Esophagus squamous epithelium (tissue), 5 donors: ENCODE data around the gene MS4A7. TPM values are rescaled to one million over a fixed set of nuclear protein-coding genes. Genes with fewer than 3 reads are reported as not detected.

Experiments
- DNase-seq: peaks from one replicate; lab custom pipeline; 2025; lab: John Stamatoyannopoulos, UW
- H3K27ac ChIP-seq, 4 donors: fragments of 200-600 bp; sonication (generic); one replicate each; pipeline ENCODE4 v1.5.1; 2016 to 2019; ENCODE audit warnings: mild to moderate bottlenecking in 1 of 4
- H3K27me3 ChIP-seq, 4 donors: fragments of 200-600 bp; sonication (generic); 1 replicate in 3 of 4; 2 replicates in 1 of 4; pipeline versions ENCODE4 v1.5.1 to v1.6.0; 2017 to 2021; ENCODE audit warnings: antibody characterized with exemption in 1 of 4
- H3K36me3 ChIP-seq, 3 donors: fragments of 200-600 bp; sonication (generic); one replicate each; pipeline ENCODE4 v1.5.1; 2016 to 2019
- H3K4me1 ChIP-seq, 3 donors: fragments of 200-600 bp; sonication (generic); one replicate each; pipeline ENCODE4 v1.5.1; 2017 to 2019
- H3K4me3 ChIP-seq, 4 donors: fragments of 200-600 bp; sonication (generic); 1 replicate in 3 of 4; 2 replicates in 1 of 4; pipeline ENCODE4 v1.5.1; 2016 to 2019; ENCODE audit warnings: mild to moderate bottlenecking in 2 of 4, moderate library complexity in 1 of 4
- H3K9me3 ChIP-seq, 3 donors: fragments of 200-600 bp; sonication (generic); one replicate each; pipeline ENCODE4 v1.5.1; 2016 to 2019
- POLR2A ChIP-seq, 4 donors: fragments of 450-650 bp; IDR thresholded peaks; one replicate each; pipeline ENCODE4 v1.6.1; 2017; ENCODE audit warnings: antibody characterized with exemption in 4 of 4, mild to moderate bottlenecking in 4 of 4, moderate library complexity in 3 of 4
- WGBS, 2 donors: methylation state at CpG; one replicate each; pipeline ENCODE4 v1.1.5; 2018; 5-methylcytosine and 5-hydroxymethylcytosine counted together
- intact Hi-C: fragments of 100-400 bp; cut with DNase I; formaldehyde crosslinking; loops from one replicate; pipeline ENCODE4 v1.15.0; 2022
- total RNA-seq, 4 donors: library from RNA; depleted of rRNA; stranded (reverse); fragments of >200 nt; gene quantifications; one replicate each; pipeline ENCODE4 v1.1.0, GENCODE V29; 2016
- TF ChIP-seq, protein P1 (sequence below), 6 experiments: fragments of 450-650 bp in 4 of 6; fragments of 200-600 bp in 2 of 6; sonication (generic) in 2 of 6; IDR thresholded peaks; one replicate each; pipeline ENCODE4 v1.5.1; 2016 to 2019; ENCODE audit warnings: antibody characterized with exemption in 6 of 6, mild to moderate bottlenecking in 4 of 6, moderate library complexity in 4 of 6
- donor health status: DM: yes; HTN: yes; CAD: no.

MS4A7 gene
- total RNA-seq, 4 donors from 2014 or later = 3.8 to 23.5 (median 10.3) TPM

DNA sequence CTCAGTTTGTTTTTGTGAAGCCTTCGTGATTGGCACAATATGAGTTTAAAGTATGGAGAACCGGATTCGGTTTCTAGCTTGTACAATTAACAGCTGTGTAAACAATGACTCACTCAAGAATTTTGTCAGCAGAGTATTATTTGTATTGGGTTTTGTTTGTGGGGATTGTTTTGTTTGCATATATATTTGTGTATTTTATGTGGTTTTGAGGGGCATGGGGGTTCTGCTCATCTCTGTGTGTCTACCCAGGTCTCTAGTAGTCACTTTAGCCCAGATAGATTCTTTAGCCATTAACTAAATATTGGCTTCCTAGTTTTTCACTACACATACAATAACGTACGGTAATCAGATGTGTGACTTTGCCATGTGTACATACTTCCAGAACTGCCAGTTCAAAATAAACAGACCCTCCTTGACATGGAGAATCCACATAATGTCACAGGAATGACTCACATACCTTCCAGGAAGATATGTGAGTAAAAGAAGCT lies 7.5 kb upstream of the MS4A7 start:
- WGBS, 2 donors = 18 to 22% methylated on average over 5 of the region's 5 CpGs
- DNase-seq = no peak
- peaks cover 0 to 13% (median 0%) of the 10 kb centered on the region in 3 donors for H3K4me1 ChIP-seq
- no peaks in the 10 kb centered on the region for H3K27me3 ChIP-seq
- intact Hi-C loops = no loop called here
- H3K4me3 ChIP-seq = no peak overlapping the region
- no peaks in the 10 kb centered on the region for H3K36me3 ChIP-seq
- no peak overlapping the region for H3K27ac ChIP-seq
- no peaks in the 10 kb centered on the region for H3K9me3 ChIP-seq
- TF ChIP-seq, protein P1, sequence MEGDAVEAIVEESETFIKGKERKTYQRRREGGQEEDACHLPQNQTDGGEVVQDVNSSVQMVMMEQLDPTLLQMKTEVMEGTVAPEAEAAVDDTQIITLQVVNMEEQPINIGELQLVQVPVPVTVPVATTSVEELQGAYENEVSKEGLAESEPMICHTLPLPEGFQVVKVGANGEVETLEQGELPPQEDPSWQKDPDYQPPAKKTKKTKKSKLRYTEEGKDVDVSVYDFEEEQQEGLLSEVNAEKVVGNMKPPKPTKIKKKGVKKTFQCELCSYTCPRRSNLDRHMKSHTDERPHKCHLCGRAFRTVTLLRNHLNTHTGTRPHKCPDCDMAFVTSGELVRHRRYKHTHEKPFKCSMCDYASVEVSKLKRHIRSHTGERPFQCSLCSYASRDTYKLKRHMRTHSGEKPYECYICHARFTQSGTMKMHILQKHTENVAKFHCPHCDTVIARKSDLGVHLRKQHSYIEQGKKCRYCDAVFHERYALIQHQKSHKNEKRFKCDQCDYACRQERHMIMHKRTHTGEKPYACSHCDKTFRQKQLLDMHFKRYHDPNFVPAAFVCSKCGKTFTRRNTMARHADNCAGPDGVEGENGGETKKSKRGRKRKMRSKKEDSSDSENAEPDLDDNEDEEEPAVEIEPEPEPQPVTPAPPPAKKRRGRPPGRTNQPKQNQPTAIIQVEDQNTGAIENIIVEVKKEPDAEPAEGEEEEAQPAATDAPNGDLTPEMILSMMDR (IDR thresholded peaks at IDR 0.05) = no peak
- TF ChIP-seq POLR2A (IDR thresholded peaks at IDR 0.05) = no peak

DNA sequence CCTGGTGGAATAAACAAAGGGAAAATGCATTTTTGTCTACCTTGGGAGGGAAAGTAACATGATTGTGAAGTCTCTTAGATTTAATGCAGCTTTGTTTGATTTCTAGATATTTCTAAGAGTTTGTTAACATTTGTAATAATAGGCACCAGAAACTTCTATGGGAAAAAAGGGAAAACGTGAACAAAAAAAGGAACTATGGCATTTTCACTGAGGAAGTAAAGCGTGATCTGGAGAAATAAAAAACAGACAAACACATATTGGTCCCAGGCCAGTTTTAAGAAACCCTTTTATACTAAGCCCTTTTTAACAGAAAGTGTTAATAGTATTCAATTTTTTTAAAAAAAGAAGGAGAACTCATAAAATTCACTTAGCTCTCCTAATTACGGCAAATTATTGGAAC lies 6.9 kb upstream of the MS4A7 start:
- no peaks in the 10 kb centered on the region for H3K36me3 ChIP-seq
- 59 to 68% methylated on average over 3 of the region's 3 CpGs for WGBS, 2 donors
- H3K27ac ChIP-seq = no peak overlapping the region
- no peak overlapping the region for H3K4me3 ChIP-seq
- no peak for DNase-seq
- peaks cover 0 to 13% (median 0%) of the 10 kb centered on the region in 3 donors for H3K4me1 ChIP-seq
- no peaks in the 10 kb centered on the region for H3K27me3 ChIP-seq
- H3K9me3 ChIP-seq = no peaks in the 10 kb centered on the region
- TF ChIP-seq, protein P1 (IDR thresholded peaks at IDR 0.05) = no peak
- TF ChIP-seq POLR2A (IDR thresholded peaks at IDR 0.05) = no peak
- intact Hi-C loops = no loop called here

DNA sequence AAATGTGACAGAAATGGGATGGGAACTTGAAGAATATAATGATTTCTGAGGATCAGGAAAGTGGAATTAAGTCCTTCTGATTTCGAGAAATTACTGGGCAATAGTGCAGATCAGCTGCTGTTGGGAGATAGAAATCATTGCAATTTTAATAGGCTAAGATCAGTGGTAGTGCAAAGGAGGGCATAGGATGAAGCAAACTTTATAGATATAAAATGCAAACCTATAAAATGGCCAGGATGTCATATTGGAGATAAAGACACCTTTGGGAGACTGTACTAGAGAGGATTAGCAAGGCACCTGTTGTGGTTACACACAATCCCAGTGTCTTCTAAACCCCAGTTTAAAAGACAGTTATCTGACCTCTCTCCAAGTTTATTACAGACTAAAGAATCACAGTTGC lies 6.5 kb upstream of the MS4A7 start:
- no peak for TF ChIP-seq POLR2A (IDR thresholded peaks at IDR 0.05)
- TF ChIP-seq, protein P1 (IDR thresholded peaks at IDR 0.05) = no peak
- H3K36me3 ChIP-seq = no peaks in the 10 kb centered on the region
- DNase-seq = no peak
- intact Hi-C loops = no loop called here
- H3K4me1 ChIP-seq = peaks cover 0 to 13% (median 0%) of the 10 kb centered on the region in 3 donors
- H3K9me3 ChIP-seq = no peaks in the 10 kb centered on the region
- no peak overlapping the region for H3K27ac ChIP-seq
- no peak overlapping the region for H3K4me3 ChIP-seq
- WGBS, 2 donors = 63 to 65% methylated on average over 1 of the region's 1 CpG
- no peaks in the 10 kb centered on the region for H3K27me3 ChIP-seq

DNA sequence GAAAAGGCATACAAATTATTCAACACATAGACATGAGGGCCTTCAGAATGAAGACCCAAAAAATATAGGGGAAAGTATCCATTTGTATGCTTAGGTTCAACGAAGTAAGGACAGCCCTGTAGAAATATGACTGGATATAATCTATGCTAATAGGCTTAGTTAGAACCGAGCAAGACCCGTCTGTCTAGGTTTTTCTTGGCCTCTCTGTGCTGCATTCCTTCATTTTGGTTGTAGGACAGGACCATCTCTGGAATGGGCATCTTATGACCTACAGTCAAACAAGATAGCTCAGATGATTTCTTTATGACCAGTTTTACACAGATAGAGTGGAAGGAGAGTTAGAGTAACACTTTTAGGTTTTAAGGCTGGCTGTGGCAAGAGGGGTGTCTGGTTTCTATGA lies 5.6 kb upstream of the MS4A7 start:
- Histone ChIP-seq H3K4me3 (no peak overlapping the region), H3K36me3 (no peaks in the 10 kb centered on the region), H3K4me1 (peaks cover 0 to 13% (median 0%) of the 10 kb centered on the region in 3 donors), H3K9me3 (no peaks in the 10 kb centered on the region), H3K27ac (no peak overlapping the region), H3K27me3 (no peaks in the 10 kb centered on the region)
- no peak for TF ChIP-seq POLR2A (IDR thresholded peaks at IDR 0.05)
- TF ChIP-seq, protein P1 (IDR thresholded peaks at IDR 0.05) = no peak
- 67 to 74% methylated on average over 3 of the region's 3 CpGs for WGBS, 2 donors
- DNase-seq = no peak
- intact Hi-C loops = no loop called here

DNA sequence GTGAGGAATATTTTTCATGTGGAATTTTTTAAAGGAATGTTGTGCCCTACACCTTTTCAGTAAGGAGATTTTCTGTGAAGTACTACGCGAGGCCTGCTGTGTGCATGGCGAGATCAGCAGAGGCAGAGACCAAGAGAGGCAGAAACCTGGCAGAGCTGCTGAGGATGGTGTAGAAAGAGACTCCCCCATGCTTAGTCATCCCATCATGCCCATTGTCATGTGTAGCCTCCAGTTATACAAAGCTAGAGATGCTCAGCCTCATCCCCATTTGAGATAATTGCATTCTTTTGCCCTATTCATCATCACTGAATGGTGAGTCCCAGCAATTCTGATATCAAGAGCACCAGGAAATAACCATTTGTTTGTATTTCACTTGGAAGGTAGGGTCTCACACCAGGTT lies 3.0 kb upstream of the MS4A7 start:
- 92% methylated on average over 3 of the region's 3 CpGs for WGBS, 2 donors
- H3K27ac ChIP-seq = no peak overlapping the region
- TF ChIP-seq POLR2A (IDR thresholded peaks at IDR 0.05) = no peak
- TF ChIP-seq, protein P1 (IDR thresholded peaks at IDR 0.05) = no peak
- no peak for DNase-seq
- no peaks in the 10 kb centered on the region for H3K27me3 ChIP-seq
- intact Hi-C loops = no loop called here
- peaks cover 0 to 11% (median 0%) of the 10 kb centered on the region in 3 donors for H3K4me1 ChIP-seq
- H3K4me3 ChIP-seq = no peak overlapping the region
- H3K36me3 ChIP-seq = no peaks in the 10 kb centered on the region
- H3K9me3 ChIP-seq = no peaks in the 10 kb centered on the region
